NCI-H524 (cell line): ENCODE results near the gene WDR45.

Experiments used
- DNase-seq, 2 experiments: peaks; one replicate each; lab custom pipeline; 2025; lab: John Stamatoyannopoulos, UW

WDR45 gene

DNA sequence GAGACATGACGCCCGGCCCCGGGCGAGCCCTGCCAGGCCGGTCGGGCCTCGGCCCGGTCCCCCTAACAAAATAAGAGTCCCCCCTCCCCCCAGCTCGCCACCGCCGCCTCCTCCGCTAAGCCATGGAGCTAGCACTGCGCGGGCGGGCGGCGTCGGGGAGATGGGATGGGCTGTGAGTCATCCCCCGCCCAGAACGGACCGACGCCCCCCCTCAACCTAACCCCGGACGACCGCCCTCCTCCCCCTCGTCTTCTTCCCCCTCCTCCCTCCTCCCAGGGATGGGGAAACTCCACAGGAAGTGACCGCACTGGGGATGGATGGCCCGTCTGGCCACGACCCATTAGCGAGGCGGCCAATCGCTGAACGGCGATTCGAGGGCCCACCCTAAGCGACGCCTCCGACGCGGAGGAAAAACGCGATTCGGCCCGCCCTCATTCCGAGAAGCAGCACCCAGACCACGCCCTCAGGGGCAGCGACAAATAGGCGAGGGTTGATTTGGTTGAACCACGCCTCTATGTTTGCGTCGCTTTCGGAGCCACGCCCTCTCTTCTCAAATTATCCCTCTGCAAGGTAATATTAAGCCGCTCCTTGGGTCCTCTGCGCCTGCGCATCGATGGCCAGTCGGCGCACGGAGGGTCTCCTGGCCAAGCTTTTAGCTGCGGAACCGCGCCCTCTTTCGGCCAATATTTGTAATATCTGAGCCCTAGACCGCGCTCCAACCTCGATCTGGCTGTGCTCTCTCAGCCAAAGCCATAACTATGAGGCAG, 36.3 kb downstream of the WDR45 start, which contains the start of gene TFE3:
Gene TFE3 (minus strand): TSS at position 138 of the 767 bp plus-strand sequence. CDS start 131 bp downstream, at position 7.
- peak; percentile 99 to 100 for DNase-seq

DNA sequence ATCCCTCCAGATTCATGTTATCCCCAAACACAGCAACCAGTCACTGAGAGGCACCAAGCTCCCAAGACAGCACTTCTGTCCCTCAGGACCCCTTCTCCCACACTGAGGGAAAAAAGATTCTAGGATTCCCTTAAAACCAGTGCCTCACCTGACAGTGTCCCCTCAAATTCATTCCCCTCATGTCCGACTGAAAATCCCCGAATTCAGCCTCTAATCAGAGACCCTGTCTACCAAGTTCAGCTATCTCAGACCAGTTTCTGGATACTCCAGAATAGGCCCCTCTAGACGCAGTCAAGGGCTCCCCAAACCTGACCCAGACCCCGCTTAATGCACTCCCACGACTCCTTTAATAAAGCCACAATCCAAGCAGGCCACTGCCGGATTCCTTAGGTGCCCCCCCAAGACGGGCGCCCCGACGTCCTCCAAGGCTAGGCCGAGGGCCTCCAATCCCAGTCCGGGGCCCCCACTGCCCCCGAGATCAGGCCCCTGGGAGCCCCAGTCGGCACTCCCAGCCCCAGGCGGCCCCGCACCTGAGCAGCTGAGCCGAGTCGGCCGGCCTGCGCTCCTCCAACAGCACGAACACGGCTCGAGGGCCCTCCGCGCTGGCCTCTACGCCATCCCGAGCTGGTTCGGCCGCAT, 37.0 kb downstream of the WDR45 start:
- peak in 1 of 2 experiments; percentile 34 for DNase-seq

- DNase-seq = peak; percentile 53 to 77
These were observed 37.7 kb downstream of the WDR45 start for GRCh38 chrX:49041744-49042580.

GRCh38 chrX:49040376-49040955, 39.2 kb downstream of the WDR45 start:
- no peak for DNase-seq

GRCh38 chrX:49039598-49040375, 39.9 kb downstream of the WDR45 start:
- peak; percentile 12 to 53 for DNase-seq

GRCh38 chrX:49037883-49038475, 41.7 kb downstream of the WDR45 start:
- DNase-seq = no peak

- DNase-seq = no peak
These were observed 49.4 kb downstream of the WDR45 start for GRCh38 chrX:49030283-49030682.

DNA sequence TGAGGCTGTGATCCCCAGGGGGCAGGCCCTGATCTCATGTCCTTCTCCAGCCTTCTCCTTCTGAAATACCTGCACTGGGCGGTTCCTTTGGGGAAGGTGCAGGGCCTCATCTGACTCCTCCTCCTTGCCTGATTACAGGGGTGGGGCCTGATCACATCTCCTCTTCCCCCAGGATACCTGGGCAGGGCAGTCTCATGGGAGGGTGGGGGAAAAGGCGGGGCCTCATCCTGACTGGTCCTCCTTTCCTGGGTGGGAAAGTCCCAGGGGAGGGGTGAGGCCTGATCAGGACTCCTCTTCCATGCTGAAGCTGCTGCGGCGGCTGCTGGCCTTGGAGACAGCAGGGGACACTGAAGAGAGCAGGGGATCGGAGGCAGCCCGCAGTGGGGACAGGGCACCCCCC, 49.8 kb downstream of the WDR45 start:
- no peak for DNase-seq
